HEK293T (cell line): Measurements from ENCODE around the gene CD4.

Source experiments
- CTCF ChIA-PET: fragments of 350-600 bp; formaldehyde crosslinking; extraction: SDS; loops from one replicate; lab custom pipeline; 2021; ENCODE audit warnings: antibody characterized with exemption, inconsistent platforms; lab: Yijun Ruan, JAX
- POLR2A ChIA-PET: fragments of 350-600 bp; formaldehyde crosslinking; extraction: SDS; loops from one replicate; lab custom pipeline; 2020; ENCODE audit warnings: antibody characterized with exemption, inconsistent platforms; lab: Yijun Ruan, JAX
- DNase-seq: peaks from one replicate; pipeline ENCODE4 v3.0.0; 2012; ENCODE audit warnings: mixed read lengths; ENCODE audit errors: extremely low spot score
- ARNT ChIP-seq: fragments of 450-650 bp; IDR thresholded peaks from 2 replicates; pipeline ENCODE4 v1.6.1; 2017; ENCODE audit warnings: mild to moderate bottlenecking
- BHLHE40 ChIP-seq: fragments of 450-650 bp; IDR thresholded peaks from 2 replicates; pipeline ENCODE4 v1.6.1; 2016; ENCODE audit warnings: mild to moderate bottlenecking, moderate library complexity, borderline replicate concordance
- CTBP1 ChIP-seq: fragments of 450-650 bp; IDR thresholded peaks from 2 replicates; pipeline ENCODE4 v1.6.1; 2016; ENCODE audit warnings: borderline replicate concordance
- ELF4 ChIP-seq: fragments of 450-650 bp; IDR thresholded peaks from 2 replicates; pipeline ENCODE4 v1.6.1; 2017; ENCODE audit warnings: antibody characterized with exemption
- FOXA1 ChIP-seq: fragments of 450-650 bp; IDR thresholded peaks from 2 replicates; pipeline ENCODE4 v1.6.1; 2016; ENCODE audit warnings: mild to moderate bottlenecking
- FOXK2 ChIP-seq: fragments of 450-650 bp; IDR thresholded peaks from 2 replicates; pipeline ENCODE4 v1.6.1; 2016; ENCODE audit warnings: mild to moderate bottlenecking
- FOXM1 ChIP-seq: fragments of 450-650 bp; IDR thresholded peaks from 2 replicates; pipeline ENCODE4 v1.6.1; 2017; ENCODE audit warnings: mild to moderate bottlenecking, borderline replicate concordance
- HDGF ChIP-seq: fragments of 450-650 bp; IDR thresholded peaks from 2 replicates; pipeline ENCODE4 v1.6.1; 2017; ENCODE audit warnings: antibody characterized with exemption, borderline replicate concordance
- L3MBTL2 ChIP-seq: fragments of 450-650 bp; conservative IDR thresholded peaks from 2 replicates; pipeline ENCODE4 v1.6.1; 2016; ENCODE audit warnings: mild to moderate bottlenecking
- LEF1 ChIP-seq: fragments of 450-650 bp; IDR thresholded peaks from 2 replicates; pipeline ENCODE4 v1.6.1; 2017; ENCODE audit warnings: mild to moderate bottlenecking, borderline replicate concordance
- NFRKB ChIP-seq: fragments of 450-650 bp; IDR thresholded peaks from 2 replicates; pipeline ENCODE4 v1.6.1; 2016; ENCODE audit warnings: mild to moderate bottlenecking, moderate library complexity
- SP1 ChIP-seq: fragments of 450-650 bp; IDR thresholded peaks from 2 replicates; pipeline ENCODE4 v1.6.1; 2017
- SUZ12 ChIP-seq: fragments of 450-650 bp; IDR thresholded peaks from 2 replicates; pipeline ENCODE4 v1.6.1; 2016; ENCODE audit warnings: mild to moderate bottlenecking
- TARDBP ChIP-seq: fragments of 450-650 bp; IDR thresholded peaks from 2 replicates; pipeline ENCODE4 v1.6.1; 2016
- ZNF384 ChIP-seq: fragments of 450-650 bp; IDR thresholded peaks from 2 replicates; pipeline ENCODE4 v1.6.1; 2016
- TF ChIP-seq, protein P1 (sequence below): fragments of 450-650 bp; IDR thresholded peaks from 2 replicates; pipeline ENCODE4 v1.6.1; 2016

CD4 gene

DNA sequence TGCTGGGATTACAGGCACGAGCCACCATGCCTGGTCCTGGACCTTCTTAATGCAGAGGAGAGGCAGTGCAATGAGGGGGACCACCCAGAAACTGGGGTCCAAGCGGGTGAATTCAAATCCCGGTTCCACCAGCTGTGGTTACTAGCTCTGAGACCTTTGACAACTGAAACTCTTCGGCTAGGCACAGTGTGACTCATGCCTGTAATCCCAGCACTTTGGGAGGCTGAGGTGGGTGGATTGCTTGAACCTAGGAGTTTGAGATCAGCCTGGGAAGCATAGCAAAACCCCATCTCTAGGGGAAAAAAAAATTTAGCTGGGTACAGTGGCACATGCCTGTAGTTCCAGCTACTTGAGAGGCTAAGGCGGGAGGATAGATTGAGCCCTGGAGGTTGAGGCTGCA lies 5.0 kb upstream of the CD4 start:
- ChIA-PET CTCF (interaction anchor here (0.9 to 1.4 kb wide), 3 partner anchors 31 to 67 kb away, joined by 3 to 7 read pairs (median 3); partner anchors contain the start of genes MLF2 and USP5), POLR2A (interaction anchor here (1.0 to 2.7 kb wide), 5 partner anchors 18 to 107 kb away, joined by 3 to 19 read pairs (median 5); partner anchors contain the start of genes MLF2 and PTMS)
- DNase-seq = no peak
- TF ChIP-seq BHLHE40 = no peak

- TF ChIP-seq TARDBP (no peak), ELF4 (no peak), FOXA1 (no peak), HDGF (no peak), FOXK2 (no peak), SUZ12 (no peak), SP1 (no peak), ZNF384 (no peak), BHLHE40 (no peak), ARNT (no peak), LEF1 (no peak), FOXM1 (no peak), NFRKB (no peak), CTBP1 (no peak), L3MBTL2 (no peak)
- TF ChIP-seq, protein P1, sequence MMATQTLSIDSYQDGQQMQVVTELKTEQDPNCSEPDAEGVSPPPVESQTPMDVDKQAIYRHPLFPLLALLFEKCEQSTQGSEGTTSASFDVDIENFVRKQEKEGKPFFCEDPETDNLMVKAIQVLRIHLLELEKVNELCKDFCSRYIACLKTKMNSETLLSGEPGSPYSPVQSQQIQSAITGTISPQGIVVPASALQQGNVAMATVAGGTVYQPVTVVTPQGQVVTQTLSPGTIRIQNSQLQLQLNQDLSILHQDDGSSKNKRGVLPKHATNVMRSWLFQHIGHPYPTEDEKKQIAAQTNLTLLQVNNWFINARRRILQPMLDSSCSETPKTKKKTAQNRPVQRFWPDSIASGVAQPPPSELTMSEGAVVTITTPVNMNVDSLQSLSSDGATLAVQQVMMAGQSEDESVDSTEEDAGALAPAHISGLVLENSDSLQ = no peak
- DNase-seq = no peak
- ChIA-PET POLR2A (interaction anchor here (1.2 to 2.7 kb wide), 4 partner anchors 18 to 107 kb away, joined by 3 to 19 read pairs (median 6); partner anchors contain the start of genes MLF2 and PTMS), CTCF (interaction anchor here (1.0 kb wide), 1 partner anchor 40 kb away, joined by 3 read pairs; no protein-coding TSS in a partner anchor)
Measured at GRCh38 chr12:6784761-6785160, 4.6 kb upstream of the CD4 start.

GRCh38 chr12:6786416-6787094 lies 2.8 kb upstream of the CD4 start:
- no peak for DNase-seq
- TF ChIP-seq FOXA1 (no peak), NFRKB (no peak), ARNT (no peak), TARDBP (no peak), LEF1 (no peak), SP1 (no peak), ELF4 (no peak), ZNF384 (no peak)
- TF ChIP-seq, protein P1 = no peak
- POLR2A ChIA-PET = interaction anchor here (1.5 to 1.9 kb wide), 2 partner anchors 20 to 33 kb away, joined by 5 to 8 read pairs; partner anchors contain the start of genes MLF2 and PTMS
- CTCF ChIA-PET = interaction anchor here (0.6 to 1.4 kb wide), 2 partner anchors 8 to 33 kb away, joined by 3 read pairs; partner anchors contain the start of gene MLF2

DNA sequence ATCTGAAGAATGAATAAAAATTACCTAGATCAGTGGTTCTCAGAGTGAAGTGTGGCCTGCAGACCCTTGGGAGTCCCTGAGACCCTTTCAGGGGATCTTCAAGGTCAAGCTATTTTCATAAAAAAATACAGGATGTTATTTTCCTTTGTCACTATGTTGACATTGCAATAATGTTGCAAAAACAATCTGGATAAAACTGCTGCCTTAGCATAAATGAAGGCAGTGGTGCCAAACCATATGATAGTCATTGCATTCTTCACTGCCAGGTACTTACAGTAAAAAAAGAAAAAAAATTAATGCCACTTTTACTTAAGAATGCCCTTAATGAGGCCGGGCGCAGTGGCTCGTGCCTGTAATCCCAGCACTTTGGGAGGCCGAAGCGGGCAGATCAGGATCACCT lies 2.0 kb upstream of the CD4 start:
- POLR2A ChIA-PET = interaction anchor here (1.5 to 1.9 kb wide), 2 partner anchors 21 to 34 kb away, joined by 5 to 8 read pairs; partner anchors contain the start of genes MLF2 and PTMS

GRCh38 chr12:6790496-6791150 lies 1.3 kb downstream of the CD4 start:
- CTCF ChIA-PET = no interaction called here
- no peak for TF ChIP-seq LEF1
- TF ChIP-seq FOXA1 = no peak
- TF ChIP-seq, protein P1 = no peak
- TF ChIP-seq FOXM1 = no peak
- TF ChIP-seq CTBP1 = no peak
- POLR2A ChIA-PET = interaction anchor here (1.2 to 1.4 kb wide), 2 partner anchors 25 to 37 kb away, joined by 4 to 5 read pairs; partner anchors contain the start of genes MLF2 and PTMS
- no peak for DNase-seq

More for the DNA sequence above, 2.0 kb upstream of the CD4 start:
- CTCF ChIA-PET = interaction anchor here (0.6 to 1.4 kb wide), 2 partner anchors 9 to 34 kb away, joined by 3 read pairs; partner anchors contain the start of gene MLF2
- no peak for TF ChIP-seq BHLHE40
- no peak for TF ChIP-seq NFRKB
- no peak for TF ChIP-seq TARDBP
- no peak for TF ChIP-seq ELF4
- no peak for TF ChIP-seq CTBP1
- no peak for TF ChIP-seq HDGF
- TF ChIP-seq SP1 = no peak
- TF ChIP-seq, protein P1 = no peak
- TF ChIP-seq LEF1 = no peak
- TF ChIP-seq FOXA1 = no peak
- no peak for TF ChIP-seq FOXM1
- TF ChIP-seq L3MBTL2 = no peak
- TF ChIP-seq FOXK2 = no peak
- no peak for TF ChIP-seq ARNT
- no peak for TF ChIP-seq SUZ12
- no peak for DNase-seq
